Measurements from ENCODE around the gene PLPP3. TPM values are rescaled to one million over a fixed set of nuclear protein-coding genes. Genes with fewer than 3 reads are reported as not detected.

Gene PLPP3
- total RNA-seq, 1 experiment from 2014 or later, result 3.4 TPM

DNA sequence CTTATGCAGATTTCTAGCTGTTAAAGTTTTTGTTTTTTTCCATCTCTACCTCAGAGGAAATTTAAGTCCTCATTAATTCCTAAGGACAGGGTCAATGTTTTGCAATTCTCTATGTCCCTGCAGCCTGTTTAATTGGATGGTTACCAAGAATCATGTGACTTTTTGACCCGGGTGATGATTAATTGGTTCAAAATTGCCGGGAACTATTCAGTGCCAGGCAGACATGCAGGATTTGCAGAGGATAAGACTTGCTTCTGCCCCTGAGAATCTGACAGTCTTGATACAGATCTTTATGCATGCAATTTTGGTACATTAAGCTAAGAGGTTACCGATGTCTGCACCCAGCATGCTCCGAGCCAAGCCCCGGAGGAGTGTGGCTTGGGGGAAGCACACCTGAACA, 87.9 kb downstream of the PLPP3 start (continued):
- no peak for TF ChIP-seq YY1 (IDR thresholded peaks at IDR 0.05; ENCODE audit: extremely low read depth, insufficient replicate concordance, low read depth, low read length)
- TF ChIP-seq TCF7L2 (IDR thresholded peaks at IDR 0.05; ENCODE audit: borderline replicate concordance, extremely low read depth, insufficient read depth, insufficient read length), result no peak
- no peak for TF ChIP-seq MAX (IDR thresholded peaks at IDR 0.05)

- Histone ChIP-seq H3K4me3 (replicated peaks in 1 of 2; ENCODE audit: low read depth in 1 of 2, low read length in 2 of 2) (no peak overlapping the region), H3K9ac (ENCODE audit: low read length) (no peak overlapping the region), H3K4me2 (ENCODE audit: low read length) (no peak overlapping the region), H3K79me2 (ENCODE audit: insufficient read depth, low read length) (no peaks in the 10 kb centered on the region), H3K27ac (ENCODE audit: low read depth, low read length) (no peak overlapping the region), H3K36me3 (ENCODE audit: control insufficient read depth in 1 of 2, insufficient read depth in 2 of 2, low read length in 2 of 2) (no peaks in the 10 kb centered on the region), H3K27me3 (ENCODE audit: insufficient read depth, low read length) (no peaks in the 10 kb centered on the region), H4K20me1 (ENCODE audit: insufficient read depth) (no peaks in the 10 kb centered on the region), H3K9me2 (ENCODE audit: insufficient read depth) (no peaks in the 10 kb centered on the region), H3K4me1 (ENCODE audit: control insufficient read depth in 1 of 2, insufficient read depth in 2 of 2, low read length in 2 of 2) (peaks cover 3 to 6% of the 10 kb centered on the region in 2 experiments; a peak in 2 of 4 replicates), H3K9me3 (ENCODE audit: control insufficient read depth in 1 of 2, insufficient read depth in 1 of 2, low read depth in 1 of 2, low read length in 2 of 2) (no peaks in the 10 kb centered on the region), H2AFZ (ENCODE audit: low read depth, low read length, poor library complexity, severe bottlenecking) (no peak overlapping the region)
- DNase-seq (ENCODE audit: low read depth, low spot score) (no peak), ATAC-seq (no peak)
- BruUV-seq (replicated peaks), result no TSS peak
- ChIA-PET CTCF (no interaction called here), POLR2A (no interaction called here), RAD21 (ENCODE audit: low non-redundant PET in 1 of 2, low total read pairs in 2 of 2, uncharacterized antibody in 2 of 2, unreplicated experiment in 2 of 2) (no interaction called here)
- TF ChIP-seq, protein P1, sequence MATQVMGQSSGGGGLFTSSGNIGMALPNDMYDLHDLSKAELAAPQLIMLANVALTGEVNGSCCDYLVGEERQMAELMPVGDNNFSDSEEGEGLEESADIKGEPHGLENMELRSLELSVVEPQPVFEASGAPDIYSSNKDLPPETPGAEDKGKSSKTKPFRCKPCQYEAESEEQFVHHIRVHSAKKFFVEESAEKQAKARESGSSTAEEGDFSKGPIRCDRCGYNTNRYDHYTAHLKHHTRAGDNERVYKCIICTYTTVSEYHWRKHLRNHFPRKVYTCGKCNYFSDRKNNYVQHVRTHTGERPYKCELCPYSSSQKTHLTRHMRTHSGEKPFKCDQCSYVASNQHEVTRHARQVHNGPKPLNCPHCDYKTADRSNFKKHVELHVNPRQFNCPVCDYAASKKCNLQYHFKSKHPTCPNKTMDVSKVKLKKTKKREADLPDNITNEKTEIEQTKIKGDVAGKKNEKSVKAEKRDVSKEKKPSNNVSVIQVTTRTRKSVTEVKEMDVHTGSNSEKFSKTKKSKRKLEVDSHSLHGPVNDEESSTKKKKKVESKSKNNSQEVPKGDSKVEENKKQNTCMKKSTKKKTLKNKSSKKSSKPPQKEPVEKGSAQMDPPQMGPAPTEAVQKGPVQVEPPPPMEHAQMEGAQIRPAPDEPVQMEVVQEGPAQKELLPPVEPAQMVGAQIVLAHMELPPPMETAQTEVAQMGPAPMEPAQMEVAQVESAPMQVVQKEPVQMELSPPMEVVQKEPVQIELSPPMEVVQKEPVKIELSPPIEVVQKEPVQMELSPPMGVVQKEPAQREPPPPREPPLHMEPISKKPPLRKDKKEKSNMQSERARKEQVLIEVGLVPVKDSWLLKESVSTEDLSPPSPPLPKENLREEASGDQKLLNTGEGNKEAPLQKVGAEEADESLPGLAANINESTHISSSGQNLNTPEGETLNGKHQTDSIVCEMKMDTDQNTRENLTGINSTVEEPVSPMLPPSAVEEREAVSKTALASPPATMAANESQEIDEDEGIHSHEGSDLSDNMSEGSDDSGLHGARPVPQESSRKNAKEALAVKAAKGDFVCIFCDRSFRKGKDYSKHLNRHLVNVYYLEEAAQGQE (IDR thresholded peaks at IDR 0.05; ENCODE audit: low read depth), result no peak
- TF ChIP-seq EZH2 (IDR thresholded peaks at IDR 0.05) (no peak), JUND (IDR thresholded peaks at IDR 0.05) (no peak), POLR2AphosphoS5 (IDR thresholded peaks at IDR 0.05; ENCODE audit: low read depth, low read length) (no peak), CEBPB (IDR thresholded peaks at IDR 0.05; ENCODE audit: low read depth) (no peak), EGR1 (IDR thresholded peaks at IDR 0.05; ENCODE audit: low read depth) (no peak), SP1 (IDR thresholded peaks at IDR 0.05; ENCODE audit: low read depth) (no peak), SIN3A (IDR thresholded peaks at IDR 0.05; ENCODE audit: low read depth) (no peak), SRF (IDR thresholded peaks at IDR 0.05; ENCODE audit: low read depth) (no peak), RAD21 (IDR thresholded peaks at IDR 0.05; ENCODE audit: low read depth) (no peak), CBX3 (IDR thresholded peaks at IDR 0.05; ENCODE audit: low read depth) (no peak), YY1 (IDR thresholded peaks at IDR 0.05; ENCODE audit: extremely low read depth, insufficient replicate concordance, low read depth, low read length) (no peak), ZNF274 (IDR thresholded peaks at IDR 0.05; ENCODE audit: low read depth, low read length) (no peak), ZBTB33 (IDR thresholded peaks at IDR 0.05; ENCODE audit: extremely low read depth, insufficient replicate concordance, low read length) (no peak)
- TF ChIP-seq, protein P2, sequence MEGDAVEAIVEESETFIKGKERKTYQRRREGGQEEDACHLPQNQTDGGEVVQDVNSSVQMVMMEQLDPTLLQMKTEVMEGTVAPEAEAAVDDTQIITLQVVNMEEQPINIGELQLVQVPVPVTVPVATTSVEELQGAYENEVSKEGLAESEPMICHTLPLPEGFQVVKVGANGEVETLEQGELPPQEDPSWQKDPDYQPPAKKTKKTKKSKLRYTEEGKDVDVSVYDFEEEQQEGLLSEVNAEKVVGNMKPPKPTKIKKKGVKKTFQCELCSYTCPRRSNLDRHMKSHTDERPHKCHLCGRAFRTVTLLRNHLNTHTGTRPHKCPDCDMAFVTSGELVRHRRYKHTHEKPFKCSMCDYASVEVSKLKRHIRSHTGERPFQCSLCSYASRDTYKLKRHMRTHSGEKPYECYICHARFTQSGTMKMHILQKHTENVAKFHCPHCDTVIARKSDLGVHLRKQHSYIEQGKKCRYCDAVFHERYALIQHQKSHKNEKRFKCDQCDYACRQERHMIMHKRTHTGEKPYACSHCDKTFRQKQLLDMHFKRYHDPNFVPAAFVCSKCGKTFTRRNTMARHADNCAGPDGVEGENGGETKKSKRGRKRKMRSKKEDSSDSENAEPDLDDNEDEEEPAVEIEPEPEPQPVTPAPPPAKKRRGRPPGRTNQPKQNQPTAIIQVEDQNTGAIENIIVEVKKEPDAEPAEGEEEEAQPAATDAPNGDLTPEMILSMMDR (IDR thresholded peaks at IDR 0.05 in 2 of 3, conservative IDR thresholded peaks at IDR 0.05 in 1 of 3; ENCODE audit: borderline replicate concordance in 1 of 3, insufficient read depth in 1 of 3, low read depth in 2 of 3, low read length in 2 of 3), result no peak
- intact Hi-C loops (cut with micrococcal nuclease), result no loop called here
Observed at GRCh38 chr1:56490619-56491018, 88.7 kb downstream of the PLPP3 start.
